Gastrocnemius medialis (tissue), 4 donors: ENCODE results near the gene PSMB10. TPM values are rescaled to one million over a fixed set of nuclear protein-coding genes. Genes with fewer than 3 reads are reported as not detected.

Source experiments
- ATAC-seq, 2 donors: fragments of 150-250 bp; one replicate each; pipeline ENCODE4 v1.9.1; 2016
- DNase-seq, 2 donors: peaks; one replicate each; pipeline ENCODE4 v3.0.0-alpha.2; 2019
- H3K27ac ChIP-seq, 4 donors: fragments of 200-600 bp; sonication (generic); 1 replicate in 1 of 4; 2 replicates in 3 of 4; pipeline ENCODE4 v1.5.1; 2016 to 2018; ENCODE audit warnings: mild to moderate bottlenecking in 2 of 4, moderate library complexity in 1 of 4
- H3K27me3 ChIP-seq, 3 donors: fragments of 200-600 bp; sonication (generic) in 2 of 3; 1 replicate in 1 of 3; 2 replicates in 2 of 3; pipeline versions ENCODE4 v1.5.1 to v1.6.0; 2016 to 2019; ENCODE audit warnings: mild to moderate bottlenecking in 1 of 3, moderate library complexity in 1 of 3
- H3K36me3 ChIP-seq, 2 donors: fragments of 200-600 bp; sonication (generic) in 1 of 2; one replicate each; pipeline ENCODE4 v1.5.1; 2017 to 2018
- H3K4me1 ChIP-seq, 2 donors: fragments of 200-600 bp; sonication (generic) in 1 of 2; one replicate each; pipeline ENCODE4 v1.5.1; 2016 to 2017; ENCODE audit warnings: mild to moderate bottlenecking in 2 of 2
- H3K4me3 ChIP-seq, 4 donors: fragments of 200-600 bp; sonication (generic) in 3 of 4; 1 replicate in 1 of 4; 2 replicates in 3 of 4; pipeline ENCODE4 v1.5.1; 2016 to 2019; ENCODE audit warnings: mild to moderate bottlenecking in 2 of 4
- H3K9me3 ChIP-seq, 3 donors: fragments of 200-600 bp; sonication (generic) in 2 of 3; 1 replicate in 1 of 3; 2 replicates in 2 of 3; pipeline ENCODE4 v1.5.1; 2016 to 2019
- CTCF ChIP-seq, 5 experiments: fragments of 450-650 bp in 3 of 5; fragments of 200-600 bp in 2 of 5; sonication (generic) in 2 of 5; IDR thresholded peaks in 4 of 5; conservative IDR thresholded peaks in 1 of 5; 1 replicate in 4 of 5; 2 replicates in 1 of 5; pipeline ENCODE4 v1.5.1; 2016 to 2019; ENCODE audit warnings: antibody characterized with exemption in 5 of 5, mild to moderate bottlenecking in 3 of 5, moderate library complexity in 3 of 5
- POLR2A ChIP-seq, 2 donors: fragments of 450-650 bp; IDR thresholded peaks; one replicate each; pipeline ENCODE4 v1.6.1; 2017; ENCODE audit warnings: antibody characterized with exemption in 2 of 2, mild to moderate bottlenecking in 2 of 2, moderate library complexity in 2 of 2
- in situ Hi-C, 4 donors: fragments of 200-750 bp; cut with MboI; loops; one replicate each; pipeline versions ENCODE4 v1.15.0 to v1.8.0; 2017; ENCODE audit warnings: low sequenced_read_pairs in 4 of 4
- intact Hi-C: fragments of 100-400 bp; cut with DNase I; formaldehyde crosslinking; loops from one replicate; pipeline ENCODE4 v1.15.1; 2023; ENCODE audit warnings: low total_unique reads
- total RNA-seq, 4 donors: library from RNA; depleted of rRNA; stranded (reverse); fragments of >200 nt; gene quantifications; one replicate each; pipeline versions ENCODE4 v1.1.0 to v1.2.3, GENCODE V29; 2016

PSMB10 gene
- total RNA-seq, 4 donors from 2014 or later, result 18.3 to 41.4 (median 23.9) TPM

GRCh38 chr16:67924140-67924906 is 12.3 kb downstream of the PSMB10 start:
- in situ Hi-C loops, result loop anchor here in 3 of 4 donors (10.0 kb wide), 2 partner anchors 100 to 110 kb away; no protein-coding TSS in a partner anchor
- H3K4me1 ChIP-seq, result peaks cover 63 to 74% of the 10 kb centered on the region in 2 donors

GRCh38 chr16:67923414-67924116 is 13.1 kb downstream of the PSMB10 start:
- TF ChIP-seq CTCF (IDR thresholded peaks at IDR 0.05 in 4 of 5, conservative IDR thresholded peaks at IDR 0.05 in 1 of 5) (no peak), POLR2A (IDR thresholded peaks at IDR 0.05) (no peak)
- Histone ChIP-seq H3K36me3 (peaks cover 0 to 10% of the 10 kb centered on the region in 2 donors), H3K27ac (peak overlapping the region; percentile 66 to 81 (median 78)), H3K27me3 (no peaks in the 10 kb centered on the region), H3K9me3 (no peaks in the 10 kb centered on the region), H3K4me3 (no peak overlapping the region), H3K4me1 (peaks cover 70 to 81% of the 10 kb centered on the region in 2 donors)
- DNase-seq, result peak in 1 of 2 donors; percentile 35
- intact Hi-C loops, result loop anchor here (10.0 kb wide), 1 partner anchor 249 kb away; no protein-coding TSS in a partner anchor
- ATAC-seq, result no peak
- in situ Hi-C loops, result loop anchor here in 3 of 4 donors (10.0 kb wide), 2 partner anchors 99 to 109 kb away; no protein-coding TSS in a partner anchor

More at GRCh38 chr16:67924140-67924906, 12.3 kb downstream of the PSMB10 start:
- no peaks in the 10 kb centered on the region for H3K27me3 ChIP-seq
- peak overlapping the region; percentile 66 to 81 (median 78) for H3K27ac ChIP-seq
- DNase-seq, result no peak
- no peak for TF ChIP-seq POLR2A (IDR thresholded peaks at IDR 0.05)
- TF ChIP-seq CTCF (IDR thresholded peaks at IDR 0.05 in 4 of 5, conservative IDR thresholded peaks at IDR 0.05 in 1 of 5), result no peak
- ATAC-seq, result no peak
- no peak overlapping the region for H3K4me3 ChIP-seq
- peaks cover 0 to 10% of the 10 kb centered on the region in 2 donors for H3K36me3 ChIP-seq
- no peaks in the 10 kb centered on the region for H3K9me3 ChIP-seq
- intact Hi-C loops, result loop anchor here (10.0 kb wide), 1 partner anchor 250 kb away; no protein-coding TSS in a partner anchor

- in situ Hi-C loops, result loop anchor here in 3 of 4 donors (10.0 kb wide), 2 partner anchors 98 to 108 kb away; no protein-coding TSS in a partner anchor
- Histone ChIP-seq H3K36me3 (peaks cover 0 to 7% of the 10 kb centered on the region in 2 donors), H3K27me3 (no peaks in the 10 kb centered on the region), H3K4me1 (peaks cover 75 to 86% of the 10 kb centered on the region in 2 donors), H3K9me3 (no peaks in the 10 kb centered on the region), H3K27ac (peak overlapping the region in 2 of 4 donors; percentile 66 to 81), H3K4me3 (no peak overlapping the region)
- intact Hi-C loops, result loop anchor here (10.0 kb wide), 1 partner anchor 248 kb away; no protein-coding TSS in a partner anchor
- ATAC-seq, result no peak
- TF ChIP-seq POLR2A (IDR thresholded peaks at IDR 0.05) (no peak), CTCF (IDR thresholded peaks at IDR 0.05 in 4 of 5, conservative IDR thresholded peaks at IDR 0.05 in 1 of 5) (no peak)
- DNase-seq, result no peak
Observed at GRCh38 chr16:67922740-67923139, 13.9 kb downstream of the PSMB10 start.

- Histone ChIP-seq H3K27me3 (no peaks in the 10 kb centered on the region), H3K4me1 (peaks cover 80 to 91% of the 10 kb centered on the region in 2 donors), H3K36me3 (peaks cover 0 to 2% of the 10 kb centered on the region in 2 donors), H3K4me3 (no peak overlapping the region), H3K9me3 (no peaks in the 10 kb centered on the region), H3K27ac (peak overlapping the region in 2 of 4 donors; percentile 81 to 96)
- intact Hi-C loops, result loop anchor here (10.0 kb wide), 1 partner anchor 247 kb away; no protein-coding TSS in a partner anchor
- DNase-seq (no peak), ATAC-seq (no peak)
- TF ChIP-seq CTCF (IDR thresholded peaks at IDR 0.05 in 4 of 5, conservative IDR thresholded peaks at IDR 0.05 in 1 of 5) (no peak), POLR2A (IDR thresholded peaks at IDR 0.05) (no peak)
- in situ Hi-C loops, result loop anchor here in 3 of 4 donors (10.0 kb wide), 2 partner anchors 97 to 107 kb away; no protein-coding TSS in a partner anchor
Observed at GRCh38 chr16:67922221-67922620, 14.4 kb downstream of the PSMB10 start.
